RPMI7951 (cell line): ENCODE data around the gene SND1. TPM values are rescaled to one million over a fixed set of nuclear protein-coding genes. Genes with fewer than 3 reads are reported as not detected.

ENCODE experiments used
- DNase-seq: peaks from one replicate; pipeline ENCODE4 v3.0.0-alpha.2; 2012; ENCODE audit warnings: low read depth
- total RNA-seq: library from RNA; depleted of rRNA; stranded (reverse); fragments of >200 nt; shearing (Covaris generic); gene quantifications from 2 replicates; pipeline ENCODE4 v1.2.3, GENCODE V29; 2014

The SND1 gene
- total RNA-seq, 1 experiment from 2014 or later, result 148 TPM

DNA sequence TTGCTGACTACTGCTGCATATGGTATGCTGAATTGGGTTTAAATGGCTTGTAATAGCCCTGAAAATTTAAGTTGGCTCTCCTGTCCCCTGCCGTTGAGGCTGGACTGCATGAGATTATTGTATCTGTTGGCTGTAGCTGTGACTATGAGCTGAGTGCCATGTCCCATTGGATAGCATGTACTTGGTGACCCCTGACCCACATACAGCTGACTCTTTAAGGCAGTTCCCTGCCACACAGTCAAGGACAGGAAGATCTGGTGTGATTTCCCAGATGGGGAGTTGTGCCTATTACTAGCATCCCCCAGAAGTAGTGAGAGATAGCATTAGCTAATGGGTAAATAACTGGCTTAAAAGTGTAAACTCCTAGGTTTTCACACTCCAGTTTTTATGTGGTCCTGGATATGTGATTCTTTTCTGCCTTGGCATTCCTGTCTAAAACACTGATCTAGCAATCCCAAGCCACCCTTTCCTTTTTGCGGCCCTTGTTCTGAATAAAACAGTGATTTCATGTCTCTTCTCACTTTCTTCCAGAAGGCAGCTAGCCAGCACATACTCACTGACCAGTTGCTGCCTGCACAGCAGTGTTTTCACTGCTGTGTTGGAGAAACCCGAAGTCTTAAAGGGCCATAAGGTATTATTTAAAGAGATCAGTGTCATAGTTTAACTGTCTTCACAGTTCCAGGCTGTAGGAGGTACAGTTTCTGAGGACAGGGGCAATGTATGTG is 343.3 kb downstream of the SND1 start:
- no peak for DNase-seq

DNA sequence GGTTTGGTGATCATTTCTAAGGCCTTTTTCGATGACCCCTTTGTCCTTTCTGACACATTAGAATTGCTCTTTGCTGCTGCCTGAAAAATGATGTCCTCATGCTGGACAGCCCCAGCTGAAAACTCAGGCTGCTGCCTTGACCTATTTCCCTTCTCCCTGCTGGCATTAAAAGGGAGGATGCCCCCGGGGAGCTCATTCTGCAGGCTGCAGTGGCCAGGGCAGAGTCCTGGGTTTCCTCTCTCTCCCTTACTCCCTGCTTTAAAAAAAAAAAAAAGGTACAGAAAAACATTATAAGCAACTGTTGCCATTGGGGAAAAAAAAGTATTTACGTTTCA is 343.9 kb downstream of the SND1 start:
- DNase-seq, result no peak

DNA sequence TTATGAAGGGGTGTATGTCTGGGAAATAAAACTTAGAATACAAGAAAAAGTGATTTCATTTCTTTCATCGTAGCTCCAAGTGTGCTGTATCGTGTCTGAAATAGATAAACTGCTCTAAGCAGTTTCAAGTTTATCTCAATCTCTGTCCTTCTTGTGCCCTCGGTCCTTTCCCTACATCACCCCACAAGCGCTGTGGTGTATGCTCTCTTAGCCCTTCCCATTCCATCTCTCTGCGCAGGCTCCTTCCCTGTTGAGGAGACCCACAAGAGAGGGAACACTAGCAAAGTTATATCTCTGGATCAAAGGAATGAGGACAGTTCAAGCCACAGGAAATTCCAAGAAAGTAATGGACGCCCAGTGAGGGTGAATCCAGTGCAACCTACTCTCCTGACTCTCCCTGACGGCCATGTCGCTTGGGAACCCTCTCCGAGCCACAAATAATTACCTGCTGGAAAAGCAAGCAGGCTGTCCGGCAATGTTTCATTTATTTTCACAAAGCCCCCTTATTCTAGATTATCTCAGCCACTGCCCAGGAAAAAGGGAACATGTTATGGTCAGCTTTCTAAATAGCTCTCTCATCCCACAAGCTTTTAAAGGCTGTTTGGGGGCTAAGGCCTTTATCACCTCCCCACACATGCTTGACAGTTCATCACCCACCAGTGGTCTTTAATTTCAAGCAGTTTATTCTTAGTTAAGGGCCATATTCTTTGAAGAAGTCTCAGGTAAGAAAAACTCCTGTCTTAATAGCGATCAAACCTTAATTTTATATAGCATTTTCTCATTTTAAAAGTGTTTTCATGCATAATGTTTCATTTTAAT is 344.5 kb downstream of the SND1 start:
- DNase-seq, result no peak

DNA sequence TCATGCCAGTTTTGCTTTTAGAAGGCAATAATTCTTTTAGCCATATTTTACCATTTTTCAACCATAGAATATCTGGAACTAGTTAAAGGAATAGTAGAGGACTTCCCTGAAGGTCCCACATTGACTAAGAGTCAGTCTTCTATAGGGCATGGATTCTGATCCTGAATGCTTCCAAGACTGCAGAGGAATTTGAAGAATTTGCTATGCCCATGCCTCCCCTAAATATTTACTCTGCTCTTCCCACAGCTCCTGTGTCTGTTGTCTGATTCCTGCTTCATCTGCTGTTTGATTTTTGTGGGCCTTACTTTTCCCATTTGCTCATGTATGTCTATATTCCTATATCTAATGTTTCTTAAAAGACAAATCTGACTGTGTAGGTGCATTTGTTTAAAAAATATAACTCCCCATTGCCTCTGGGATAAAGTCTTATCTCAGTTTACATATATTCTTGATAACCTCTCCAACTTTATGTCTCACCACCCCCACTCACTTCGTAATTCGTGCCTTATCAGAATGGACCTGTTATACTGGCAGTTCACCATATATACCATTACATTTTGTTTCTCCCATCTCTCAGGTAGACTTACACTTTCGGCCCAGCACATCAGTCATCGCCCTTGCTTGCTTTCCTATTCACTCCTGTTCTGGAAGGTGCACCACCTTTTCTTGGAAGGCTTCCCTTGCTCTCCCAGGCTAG is 345.4 kb downstream of the SND1 start:
- DNase-seq, result no peak

DNA sequence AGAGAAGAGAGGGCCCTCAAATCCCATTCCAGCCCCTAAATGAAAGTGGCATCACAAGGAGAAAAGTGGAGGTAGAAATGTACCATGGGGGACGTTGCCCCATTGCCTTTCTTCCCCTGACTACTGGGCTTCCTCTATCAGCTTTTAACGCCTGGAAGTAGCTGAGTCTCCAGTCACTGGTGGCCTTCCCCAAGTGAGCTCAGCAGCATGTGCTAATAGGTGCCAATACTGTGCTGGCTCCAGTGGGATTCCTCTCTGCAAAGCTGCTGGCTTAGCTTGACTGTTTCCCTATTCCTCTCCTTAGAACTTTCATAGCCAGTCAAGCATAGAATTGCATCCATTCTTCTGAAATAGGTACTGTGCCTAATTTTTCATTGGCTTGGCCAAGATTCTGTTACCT is 346.7 kb downstream of the SND1 start:
- DNase-seq, result no peak

DNA sequence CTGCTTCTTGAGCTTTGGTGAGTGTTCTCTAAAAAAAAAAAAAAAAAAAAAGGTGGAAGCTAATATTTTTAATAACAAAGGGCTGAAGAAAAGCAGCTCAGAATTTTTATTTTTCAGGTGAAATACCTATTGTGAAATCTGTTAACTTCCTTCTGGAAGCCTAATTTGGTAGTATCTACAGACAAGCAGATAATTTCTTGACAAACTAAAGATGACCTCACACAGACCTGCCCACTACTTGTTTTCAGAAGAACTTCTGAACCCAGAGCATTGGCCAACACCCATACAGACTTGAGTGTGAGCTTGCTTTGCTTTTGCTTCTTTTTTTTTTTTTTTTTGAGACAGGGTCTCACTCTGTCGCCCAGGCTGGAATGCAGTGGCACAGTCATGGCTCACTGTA is 348.1 kb downstream of the SND1 start:
- DNase-seq, result no peak

DNA sequence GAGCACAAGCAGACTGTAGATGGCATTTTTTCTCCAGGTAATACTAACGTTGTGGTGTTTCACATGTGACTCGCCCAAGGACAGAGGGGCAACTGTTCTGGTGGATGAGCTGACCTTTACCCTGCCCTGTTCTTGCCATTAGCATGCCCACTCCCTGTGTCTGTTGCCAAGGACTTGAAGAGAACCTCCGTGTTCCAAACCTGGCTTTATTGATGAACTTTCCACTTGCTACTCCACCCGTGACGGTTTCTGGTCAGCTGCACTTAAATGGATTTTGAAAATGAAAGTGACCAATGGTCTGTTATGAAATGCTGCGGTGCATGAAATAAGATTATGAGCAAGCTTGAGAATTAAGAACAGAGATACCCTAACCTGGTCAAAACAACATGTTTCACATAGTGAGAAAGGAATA is 348.9 kb downstream of the SND1 start:
- DNase-seq, result no peak

DNA sequence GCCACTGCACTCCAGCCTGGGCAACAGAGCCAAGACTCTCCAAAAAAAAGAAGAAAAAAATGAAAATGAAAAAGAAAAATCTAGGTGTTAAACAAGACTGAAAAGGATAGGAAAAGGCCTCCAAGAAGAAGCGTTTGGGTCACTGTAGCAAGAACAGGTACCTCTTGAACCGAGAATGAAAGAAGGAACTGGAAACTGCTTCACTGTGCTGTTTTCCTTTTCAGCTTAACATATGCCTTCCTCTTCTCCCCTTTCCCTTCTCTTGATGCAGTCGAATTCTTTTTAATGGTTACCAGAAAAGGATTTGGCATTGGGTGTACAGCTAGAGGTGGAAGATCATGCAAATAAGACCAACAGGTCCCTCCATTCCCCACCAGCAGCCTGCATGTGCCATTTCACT is 351.2 kb downstream of the SND1 start:
- DNase-seq, result no peak

DNA sequence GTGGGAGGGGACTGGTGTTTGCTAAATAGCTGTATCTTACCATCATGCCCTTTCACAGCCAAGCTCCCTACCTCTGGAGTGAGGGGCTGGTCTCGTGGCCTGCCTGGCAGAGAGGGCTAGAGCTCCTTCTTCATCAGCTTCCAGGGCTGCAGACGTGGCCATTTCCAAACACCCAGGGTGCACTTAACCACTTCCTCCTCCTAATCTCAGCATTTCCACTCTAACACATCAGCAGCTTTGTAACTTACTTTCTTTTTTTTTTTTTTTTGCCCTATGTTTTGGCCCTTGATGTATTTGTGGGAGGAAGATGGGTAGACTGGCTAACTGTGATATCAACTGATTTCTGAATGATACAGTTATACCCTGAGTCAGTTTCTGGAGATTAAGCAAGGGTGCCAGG is 351.8 kb downstream of the SND1 start:
- no peak for DNase-seq

DNA sequence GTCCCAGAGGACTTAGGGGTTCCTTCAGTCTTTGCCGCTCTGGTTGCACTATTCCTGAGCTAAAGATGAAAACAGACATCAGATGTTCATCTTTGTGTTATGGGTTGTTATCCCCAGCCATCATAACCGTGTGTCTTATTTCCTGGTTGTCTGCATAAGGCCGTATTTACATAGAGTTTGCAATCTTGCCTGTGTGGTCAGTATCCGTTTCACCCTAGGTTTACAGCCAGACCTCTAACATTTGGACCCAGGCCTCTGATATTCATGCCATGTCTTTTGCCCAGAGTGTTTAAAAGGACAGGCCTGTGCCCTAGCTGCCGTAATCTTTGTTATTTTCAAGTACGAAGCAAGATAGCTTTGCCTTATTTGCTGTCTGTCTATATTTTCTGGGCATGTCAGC is 352.6 kb downstream of the SND1 start:
- DNase-seq, result no peak

DNA sequence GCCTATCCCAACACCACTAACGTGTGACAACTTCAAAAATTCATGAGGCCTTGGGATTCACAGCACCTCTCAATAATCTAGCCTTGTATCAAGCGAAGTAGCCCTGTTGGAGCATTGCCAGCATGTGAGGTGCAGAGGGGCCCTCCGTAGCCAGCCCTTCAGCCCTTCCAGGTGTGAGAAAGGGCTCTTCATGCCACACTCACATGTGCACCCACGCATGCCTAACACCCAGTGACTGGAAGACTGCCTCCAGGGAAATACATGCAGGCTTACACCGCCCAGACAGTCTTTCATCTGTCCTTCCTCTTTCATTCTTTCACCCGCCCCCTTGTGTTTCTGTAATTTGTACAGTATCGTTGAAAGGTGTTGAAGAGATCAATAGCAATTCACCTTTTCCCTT is 353.1 kb downstream of the SND1 start:
- no peak for DNase-seq

DNA sequence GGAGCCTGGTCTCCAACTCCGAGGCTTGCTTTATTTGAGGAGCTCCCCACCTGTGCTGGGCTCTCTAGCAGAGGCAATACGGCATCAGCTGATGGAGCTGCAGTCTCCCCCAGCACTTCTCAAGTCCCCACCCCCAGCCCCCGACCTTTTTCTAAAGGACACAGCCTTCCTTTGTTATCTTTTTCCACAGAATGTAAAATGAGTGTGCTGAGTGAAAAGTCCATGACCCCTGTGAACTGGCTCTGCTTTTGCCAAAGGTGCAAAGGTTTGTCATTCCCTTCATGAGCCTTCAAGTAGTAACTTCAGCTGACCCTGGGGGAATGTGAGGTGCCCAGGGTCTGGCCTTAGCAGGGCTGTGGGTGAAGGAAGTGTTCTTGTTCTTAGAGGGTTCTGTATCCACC is 353.8 kb downstream of the SND1 start:
- DNase-seq, result no peak

DNA sequence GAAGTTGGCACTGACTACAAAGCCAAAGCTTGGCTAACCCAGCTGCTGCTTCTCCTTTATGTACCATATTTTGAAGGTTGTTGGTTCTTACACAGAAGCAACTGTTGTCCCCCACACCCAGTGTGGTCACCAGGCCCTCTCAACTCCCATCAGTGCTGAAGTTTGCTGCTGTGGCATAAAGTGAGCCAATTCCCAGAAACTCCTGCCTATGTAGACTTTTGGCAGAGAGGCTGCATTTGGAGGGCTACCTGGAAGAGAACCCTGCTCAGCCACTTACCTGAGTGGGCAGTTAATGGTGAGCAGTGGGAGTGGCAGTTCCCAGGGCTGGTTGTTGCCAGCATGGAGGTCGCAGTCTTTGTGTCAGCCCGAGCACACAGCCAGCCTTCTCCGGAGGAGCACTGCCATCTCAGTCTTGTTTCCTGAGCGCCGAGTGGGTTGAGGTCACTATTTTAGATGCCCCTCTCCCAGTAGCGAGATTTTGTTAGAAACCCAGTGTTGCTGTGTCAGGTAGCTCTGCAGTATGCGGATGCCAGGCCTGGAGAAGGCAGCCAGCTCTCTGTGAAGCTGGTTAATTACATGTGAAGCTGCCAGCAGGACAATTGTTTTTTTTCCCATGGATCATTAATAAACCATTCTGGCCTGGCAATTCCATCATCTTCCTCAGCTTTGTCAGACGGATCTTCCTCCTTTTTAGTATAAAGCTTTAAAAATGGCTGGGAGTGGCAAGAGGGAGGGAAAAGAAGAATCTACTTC is 354.7 kb downstream of the SND1 start:
- DNase-seq, result no peak

DNA sequence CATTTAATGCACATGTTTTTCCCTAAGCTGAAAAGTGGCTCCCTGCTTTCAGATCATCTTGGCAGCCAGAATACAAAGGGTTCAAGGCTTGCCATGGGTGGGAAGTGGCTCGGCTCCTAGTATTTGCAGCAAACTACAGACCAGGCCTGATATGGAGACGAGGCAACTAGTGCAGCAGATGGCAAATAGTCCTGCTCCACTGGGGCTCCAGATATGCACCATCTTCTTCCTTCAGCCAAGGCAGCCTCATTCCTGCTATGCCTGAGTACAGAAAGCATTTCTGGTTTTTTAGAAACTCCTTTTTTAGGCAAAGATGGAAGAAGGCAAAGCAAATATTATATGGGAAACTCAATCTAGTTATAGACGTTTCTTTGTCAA is 355.3 kb downstream of the SND1 start:
- no peak for DNase-seq

DNA sequence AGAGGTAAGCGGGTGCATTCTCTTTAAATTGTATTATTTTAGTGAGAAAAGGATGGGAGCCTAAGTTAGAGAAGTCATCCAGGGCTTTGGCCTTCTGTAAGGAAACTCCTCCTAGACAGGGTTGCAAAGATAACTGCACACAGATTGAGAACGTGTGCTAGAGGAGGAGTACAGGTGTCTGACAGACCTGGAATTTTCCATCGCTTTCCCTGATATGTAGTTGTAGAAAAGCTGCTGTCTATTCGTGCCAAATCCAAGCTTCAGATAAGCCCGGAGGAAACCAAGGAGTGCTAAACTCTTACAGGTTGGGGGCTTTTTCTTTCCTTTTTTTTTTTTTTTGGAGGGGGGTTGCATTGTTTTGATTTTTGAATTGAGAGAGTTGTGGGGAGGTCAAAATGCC is 356.1 kb downstream of the SND1 start:
- DNase-seq, result no peak

DNA sequence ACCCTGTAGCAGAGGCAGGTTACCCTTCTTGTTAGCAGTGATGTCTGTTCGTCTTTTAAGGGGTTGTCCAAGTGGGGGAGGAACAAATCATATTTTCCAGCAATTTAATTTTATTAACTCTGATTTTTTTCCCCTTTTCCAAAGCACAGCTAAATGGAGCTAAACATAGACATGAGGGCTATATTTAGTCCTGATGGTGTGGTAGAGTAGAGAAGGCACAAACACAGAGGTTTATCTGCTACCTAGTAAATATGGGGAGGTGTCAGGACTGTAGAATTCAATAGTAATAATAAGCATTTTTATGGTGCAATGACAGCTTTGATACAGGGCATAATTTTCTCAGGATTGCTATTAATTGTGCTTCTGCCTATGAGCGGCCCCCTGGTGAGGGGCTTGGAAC is 356.8 kb downstream of the SND1 start:
- DNase-seq, result no peak

DNA sequence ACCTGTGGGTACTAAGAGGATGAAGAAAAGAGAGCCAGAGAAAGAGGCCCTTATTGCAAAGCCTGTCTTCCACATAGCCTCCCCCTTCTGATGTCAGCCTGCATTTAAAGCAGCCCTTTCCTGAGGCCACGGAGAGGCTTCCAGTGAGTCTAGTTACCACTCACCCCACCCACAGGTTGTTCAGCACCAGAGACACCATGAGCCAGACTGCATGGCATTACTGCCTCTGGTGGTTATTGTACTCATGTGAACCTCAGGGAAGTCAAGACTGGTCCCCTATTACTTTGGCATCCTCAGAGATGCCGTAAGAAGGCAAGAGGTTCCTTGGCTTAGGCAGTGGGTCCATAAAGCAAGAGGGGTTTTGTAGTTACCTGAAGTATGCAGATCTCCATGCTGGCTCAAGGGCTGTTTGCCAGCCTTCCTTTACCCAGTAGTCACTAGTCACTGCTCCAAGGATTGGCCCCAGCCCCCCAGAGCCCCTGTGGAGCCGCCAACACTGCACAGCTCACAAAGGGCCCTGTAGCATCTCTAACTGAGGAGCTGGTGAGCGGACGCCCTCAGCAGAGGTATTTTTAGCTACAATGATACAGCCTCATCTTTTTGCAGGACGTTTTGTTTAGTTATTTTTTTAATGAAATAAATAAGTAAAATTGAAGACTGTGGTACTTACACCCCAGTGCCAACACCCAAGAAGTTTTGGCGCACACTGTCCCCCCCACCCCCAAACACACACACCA is 358.6 kb downstream of the SND1 start:
- no peak for DNase-seq

DNA sequence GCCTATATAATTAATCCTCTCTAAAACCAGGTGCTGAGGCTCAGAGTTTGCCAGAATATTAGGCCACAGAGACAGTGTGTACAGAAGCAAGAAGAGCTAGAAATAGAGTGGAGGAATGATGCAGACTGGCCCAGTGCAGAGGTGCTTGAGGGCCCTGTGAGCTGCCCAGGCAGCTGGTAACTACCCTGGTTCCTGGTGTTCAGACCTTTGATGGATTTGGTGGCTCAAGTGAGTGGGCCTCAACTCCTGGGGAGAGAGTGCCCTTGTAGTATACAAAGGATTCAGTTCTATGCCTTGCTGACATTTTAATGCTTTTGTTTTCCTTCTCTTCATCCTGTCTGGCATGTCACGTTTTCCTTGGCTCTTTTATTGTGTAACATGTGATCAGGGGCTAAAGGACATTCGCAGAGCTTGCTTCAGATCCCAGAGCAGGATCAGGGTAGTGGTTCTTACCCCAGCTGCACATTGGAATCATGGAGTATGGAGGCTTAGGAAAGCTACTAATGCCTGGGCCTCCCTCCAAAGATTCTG is 359.2 kb downstream of the SND1 start:
- no peak for DNase-seq

DNA sequence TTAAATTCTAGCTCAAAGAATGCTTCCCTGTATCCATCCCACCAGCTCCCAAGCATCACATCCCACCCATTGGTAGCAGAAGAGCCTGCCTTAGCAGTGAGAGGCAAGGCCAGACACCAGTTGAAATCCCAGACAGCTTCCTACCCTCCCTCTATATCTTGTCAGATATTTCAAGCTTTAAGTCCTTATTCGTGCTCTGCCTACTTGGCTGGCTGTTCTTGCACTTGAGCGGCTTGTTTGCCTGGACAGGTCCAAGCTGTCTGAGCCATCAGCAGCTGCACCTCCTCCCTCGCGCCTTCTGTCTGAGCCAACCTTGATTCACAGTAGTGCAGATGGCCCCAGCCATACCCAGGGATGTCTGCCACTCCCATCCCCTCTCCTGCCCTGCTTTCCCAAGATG is 362.8 kb downstream of the SND1 start:
- no peak for DNase-seq

DNA sequence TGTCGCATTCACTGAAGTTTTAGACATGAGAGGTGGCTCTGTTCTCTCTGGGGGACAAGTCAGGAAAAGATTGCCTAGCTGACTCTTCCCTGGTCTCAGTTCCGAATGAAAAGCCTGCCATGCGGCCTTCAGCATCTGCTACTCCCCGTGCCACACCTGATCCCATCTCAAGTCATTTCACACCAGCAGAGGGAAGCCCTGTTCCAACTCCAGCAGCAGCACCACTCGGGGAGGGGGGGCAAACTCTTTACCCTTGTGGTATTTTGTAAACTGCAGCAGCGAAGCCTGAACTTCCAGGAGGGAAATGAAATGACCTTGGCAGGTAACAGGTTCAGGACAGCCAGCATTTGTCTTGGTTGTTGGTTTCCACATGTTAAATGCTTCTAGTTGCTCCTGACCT is 365.5 kb downstream of the SND1 start:
- DNase-seq, result no peak
